ENCODE results near the gene MTCP1. TPM values are rescaled to one million over a fixed set of nuclear protein-coding genes. Genes with fewer than 3 reads are reported as not detected.

Gene MTCP1
- total RNA-seq, 1 experiment from 2014 or later: 49.5 TPM

DNA sequence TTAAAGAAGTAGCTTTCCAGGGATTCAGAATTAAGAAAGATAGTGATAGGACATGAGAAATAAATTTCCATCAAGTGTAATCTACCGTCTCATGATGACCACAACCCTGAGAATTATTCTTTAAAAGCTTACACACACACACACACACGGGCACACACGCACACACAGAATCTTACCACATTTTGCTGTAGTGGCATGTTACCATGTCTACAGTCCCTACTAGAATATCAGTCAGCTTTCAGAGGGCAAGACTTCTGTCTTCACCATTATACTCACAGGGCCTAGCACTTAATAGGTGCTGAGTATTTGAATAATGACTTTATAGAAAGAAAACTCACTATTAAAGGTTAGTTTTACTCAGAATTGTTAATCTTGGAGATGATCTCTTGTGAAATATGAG is 15.4 kb downstream of the MTCP1 start:
- Histone ChIP-seq H4K20me1 (ENCODE audit: insufficient read depth) (no peaks in the 10 kb centered on the region), H3K27ac (no peak overlapping the region), H2AFZ (no peak overlapping the region), H3K27me3 (ENCODE audit: insufficient read depth, low read depth) (no peaks in the 10 kb centered on the region), H3F3A (ENCODE audit: insufficient read depth, low read depth) (no peaks in the 10 kb centered on the region), H3K9me2 (ENCODE audit: insufficient read depth) (no peaks in the 10 kb centered on the region), H3K9me3 (ENCODE audit: insufficient read depth, low read depth) (no peaks in the 10 kb centered on the region), H3K4me1 (replicated peaks; ENCODE audit: insufficient read depth) (no peaks in the 10 kb centered on the region), H3K79me2 (ENCODE audit: low read depth) (no peaks in the 10 kb centered on the region), H3K4me3 (no peak overlapping the region), H3K4me2 (no peak overlapping the region), H3K36me3 (ENCODE audit: low read depth) (no peaks in the 10 kb centered on the region)
- ChIA-PET POLR2A (ENCODE audit: unreplicated experiment) (no interaction called here), CTCF (interaction anchor here (0.6 kb wide), 1 partner anchor 161 kb away, joined by 4 read pairs; the partner anchor contains the start of gene VBP1)
- no peak for DNase-seq
- TF ChIP-seq, protein P1, sequence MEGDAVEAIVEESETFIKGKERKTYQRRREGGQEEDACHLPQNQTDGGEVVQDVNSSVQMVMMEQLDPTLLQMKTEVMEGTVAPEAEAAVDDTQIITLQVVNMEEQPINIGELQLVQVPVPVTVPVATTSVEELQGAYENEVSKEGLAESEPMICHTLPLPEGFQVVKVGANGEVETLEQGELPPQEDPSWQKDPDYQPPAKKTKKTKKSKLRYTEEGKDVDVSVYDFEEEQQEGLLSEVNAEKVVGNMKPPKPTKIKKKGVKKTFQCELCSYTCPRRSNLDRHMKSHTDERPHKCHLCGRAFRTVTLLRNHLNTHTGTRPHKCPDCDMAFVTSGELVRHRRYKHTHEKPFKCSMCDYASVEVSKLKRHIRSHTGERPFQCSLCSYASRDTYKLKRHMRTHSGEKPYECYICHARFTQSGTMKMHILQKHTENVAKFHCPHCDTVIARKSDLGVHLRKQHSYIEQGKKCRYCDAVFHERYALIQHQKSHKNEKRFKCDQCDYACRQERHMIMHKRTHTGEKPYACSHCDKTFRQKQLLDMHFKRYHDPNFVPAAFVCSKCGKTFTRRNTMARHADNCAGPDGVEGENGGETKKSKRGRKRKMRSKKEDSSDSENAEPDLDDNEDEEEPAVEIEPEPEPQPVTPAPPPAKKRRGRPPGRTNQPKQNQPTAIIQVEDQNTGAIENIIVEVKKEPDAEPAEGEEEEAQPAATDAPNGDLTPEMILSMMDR (conservative IDR thresholded peaks at IDR 0.05): no peak
- no peak for TF ChIP-seq EZH2 (IDR thresholded peaks at IDR 0.05; ENCODE audit: low read depth)
- no TSS peak for BruUV-seq (replicated peaks)
- intact Hi-C loops (cut with micrococcal nuclease; ENCODE audit: unreplicated experiment): no loop called here

DNA sequence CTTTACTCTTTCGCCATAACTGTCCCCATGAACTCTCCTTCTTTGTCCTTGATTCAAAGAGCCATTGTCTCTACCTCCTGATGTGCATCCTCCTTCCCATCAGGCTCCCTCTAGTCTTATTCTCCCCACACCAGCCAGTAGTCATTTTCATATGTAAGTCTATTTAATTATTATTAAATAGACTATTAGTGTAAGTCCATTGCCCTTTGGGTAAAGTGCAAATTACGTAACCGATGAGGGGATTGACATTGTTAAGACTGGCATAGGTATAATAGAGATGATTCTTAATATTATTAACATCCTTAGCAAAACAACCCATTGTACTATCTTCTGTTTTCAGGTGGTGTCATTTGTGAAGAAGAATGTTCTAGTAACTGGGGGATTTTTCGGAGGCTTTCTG is 16.7 kb downstream of the MTCP1 start:
- H3K9me3 ChIP-seq (ENCODE audit: insufficient read depth, low read depth): no peaks in the 10 kb centered on the region
- H2AFZ ChIP-seq: no peak overlapping the region
- H3K27me3 ChIP-seq (ENCODE audit: insufficient read depth, low read depth): no peaks in the 10 kb centered on the region
- POLR2A ChIA-PET (ENCODE audit: unreplicated experiment): interaction anchor here (0.7 kb wide), 1 partner anchor 14 kb away, joined by 3 read pairs; no protein-coding TSS in a partner anchor
- CTCF ChIA-PET: no interaction called here
- H3K4me2 ChIP-seq: no peak overlapping the region
- no peak overlapping the region for H3K27ac ChIP-seq
- H3K9me2 ChIP-seq (ENCODE audit: insufficient read depth): no peaks in the 10 kb centered on the region
- no peaks in the 10 kb centered on the region for H3K36me3 ChIP-seq (ENCODE audit: low read depth)
- DNase-seq: no peak
- H3K4me3 ChIP-seq: no peak overlapping the region
- no peaks in the 10 kb centered on the region for H4K20me1 ChIP-seq (ENCODE audit: insufficient read depth)
- no peaks in the 10 kb centered on the region for H3K79me2 ChIP-seq (ENCODE audit: low read depth)
- no peaks in the 10 kb centered on the region for H3F3A ChIP-seq (ENCODE audit: insufficient read depth, low read depth)
- H3K4me1 ChIP-seq (replicated peaks; ENCODE audit: insufficient read depth): no peaks in the 10 kb centered on the region
- BruUV-seq (replicated peaks): no TSS peak
- intact Hi-C loops (cut with micrococcal nuclease; ENCODE audit: unreplicated experiment): no loop called here
- TF ChIP-seq, protein P1 (conservative IDR thresholded peaks at IDR 0.05): no peak

DNA sequence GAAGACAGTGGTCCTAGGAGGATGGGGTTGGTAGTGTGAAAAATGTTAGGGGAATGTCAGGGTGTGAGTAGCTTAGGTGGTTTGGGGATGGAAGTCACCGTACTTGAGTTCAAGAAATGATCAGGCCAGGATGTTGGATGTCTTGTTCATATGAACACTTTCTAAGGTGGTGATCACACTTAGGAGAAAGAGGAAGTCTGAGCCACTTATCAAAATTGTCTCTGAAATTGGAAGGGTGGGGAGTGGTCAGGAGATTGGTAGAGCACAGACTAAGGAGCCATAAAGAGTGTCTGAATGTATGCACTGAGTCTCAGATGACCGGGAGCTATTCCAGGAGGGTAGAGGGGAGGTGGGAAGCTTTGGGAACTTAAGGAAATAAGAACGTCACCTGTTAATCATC is 17.3 kb downstream of the MTCP1 start:
- POLR2A ChIA-PET (ENCODE audit: unreplicated experiment): interaction anchor here (0.7 kb wide), 1 partner anchor 15 kb away, joined by 3 read pairs; no protein-coding TSS in a partner anchor
- H3K4me2 ChIP-seq: no peak overlapping the region
- no peak for TF ChIP-seq EZH2 (IDR thresholded peaks at IDR 0.05; ENCODE audit: low read depth)
- TF ChIP-seq, protein P1 (conservative IDR thresholded peaks at IDR 0.05): no peak

More for the DNA sequence above, 17.3 kb downstream of the MTCP1 start:
- Histone ChIP-seq H2AFZ (no peak overlapping the region), H3K9me2 (ENCODE audit: insufficient read depth) (no peaks in the 10 kb centered on the region), H3K27me3 (ENCODE audit: insufficient read depth, low read depth) (no peaks in the 10 kb centered on the region), H3K79me2 (ENCODE audit: low read depth) (no peaks in the 10 kb centered on the region), H3K9me3 (ENCODE audit: insufficient read depth, low read depth) (no peaks in the 10 kb centered on the region), H3F3A (ENCODE audit: insufficient read depth, low read depth) (no peaks in the 10 kb centered on the region), H3K27ac (no peak overlapping the region), H3K4me3 (no peak overlapping the region), H3K36me3 (ENCODE audit: low read depth) (no peaks in the 10 kb centered on the region), H4K20me1 (ENCODE audit: insufficient read depth) (no peaks in the 10 kb centered on the region), H3K4me1 (replicated peaks; ENCODE audit: insufficient read depth) (no peaks in the 10 kb centered on the region)
- intact Hi-C loops (cut with micrococcal nuclease; ENCODE audit: unreplicated experiment): no loop called here
- CTCF ChIA-PET: no interaction called here
- BruUV-seq (replicated peaks): no TSS peak
- DNase-seq: no peak
